ENCODE results near the gene GNAI3. TPM values are rescaled to one million over a fixed set of nuclear protein-coding genes. Genes with fewer than 3 reads are reported as not detected.

GNAI3 gene
- polyA plus RNA-seq, 2 of the 4 experiments (the other 2 are of a cell fraction), result 5.3 to 8.7 TPM

DNA sequence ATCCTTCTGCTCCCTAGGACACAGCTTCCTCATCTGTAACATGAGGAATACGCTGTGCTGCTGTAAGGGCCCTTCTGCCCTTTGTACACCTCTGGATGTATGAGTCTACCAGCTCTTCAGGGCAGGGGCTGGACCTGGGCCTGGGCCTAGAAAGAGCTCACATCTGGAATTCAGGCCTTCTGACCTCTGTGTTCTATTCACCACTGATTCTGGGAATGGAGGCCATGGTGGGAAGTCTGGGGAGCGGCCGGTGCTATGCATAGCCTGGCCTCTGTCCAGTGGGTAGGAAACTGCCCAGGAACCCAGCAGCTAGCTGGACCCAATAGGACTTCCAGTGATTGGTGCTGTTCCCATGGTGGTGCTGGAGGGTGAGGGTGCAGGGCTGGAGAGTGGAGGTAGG is 19.7 kb upstream of the GNAI3 start:
- ChIA-PET CTCF (interaction anchor here (7.8 to 21.4 kb wide), 3 partner anchors 14 to 37 kb away, joined by 143 to 749 read pairs (median 232); partner anchors contain the start of genes AMIGO1, ATXN7L2, CYB561D1 and GPR61), POLR2A (interaction anchor here (1.3 kb wide), 1 partner anchor 35 kb away, joined by 3 read pairs; the partner anchor contains the start of gene CYB561D1)
- no peak for FAIRE-seq

DNA sequence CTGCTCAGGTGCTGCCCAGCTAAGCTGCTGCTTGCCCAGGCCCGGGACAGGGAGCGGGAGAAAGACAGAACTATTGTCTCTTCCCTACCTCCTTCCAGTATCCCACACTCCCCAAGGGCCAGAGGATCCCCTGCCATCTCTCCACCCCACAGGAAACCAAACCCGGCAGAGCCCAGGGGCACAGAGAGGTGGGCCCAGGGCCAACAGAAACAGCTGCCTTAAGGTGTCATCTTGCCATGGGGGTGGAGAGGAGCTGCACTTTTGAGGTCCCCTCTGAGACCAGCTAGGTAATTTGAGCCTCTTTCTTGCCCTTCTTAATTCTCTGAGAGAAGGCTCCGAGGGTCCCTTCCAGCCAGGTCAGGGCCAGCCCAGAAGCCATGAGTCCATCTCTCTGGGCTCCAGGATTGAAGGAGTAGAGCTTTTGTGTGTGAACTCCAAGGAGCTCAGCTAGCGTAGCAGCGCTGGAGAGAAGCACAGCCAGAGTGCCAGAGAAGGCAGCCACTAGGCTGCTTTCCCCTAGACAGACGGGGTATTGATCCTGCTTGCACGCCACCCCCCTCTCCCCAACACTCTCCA is 18.4 kb upstream of the GNAI3 start:
- no peaks in the 10 kb centered on the region for H3K9me3 ChIP-seq
- TF ChIP-seq HES2 (IDR thresholded peaks at IDR 0.05) (no peak), EHF (CRISPR knock-in tag; IDR thresholded peaks at IDR 0.05) (no peak), TP53 (CRISPR knock-in tag; IDR thresholded peaks at IDR 0.05) (no peak), BHLHE40 (IDR thresholded peaks at IDR 0.05; ENCODE audit: low read depth, low read length) (no peak), SREBF2 (IDR thresholded peaks at IDR 0.05) (no peak), BCL3 (IDR thresholded peaks at IDR 0.05) (no peak), FOSB (CRISPR knock-in tag; IDR thresholded peaks at IDR 0.05) (no peak), ZC3H11A (IDR thresholded peaks at IDR 0.05) (no peak), NFE2L2 (conservative IDR thresholded peaks at IDR 0.05; ENCODE audit: low read length) (no peak), MAFK (IDR thresholded peaks at IDR 0.05; ENCODE audit: partially characterized antibody) (no peak), ZSCAN20 (CRISPR knock-in tag; IDR thresholded peaks at IDR 0.05) (no peak), MAZ (IDR thresholded peaks at IDR 0.05; ENCODE audit: borderline replicate concordance, low read depth, low read length) (no peak), GATA3 (IDR thresholded peaks at IDR 0.05; ENCODE audit: borderline replicate concordance) (no peak), CEBPB (IDR thresholded peaks at IDR 0.05) (no peak), RARB (CRISPR knock-in tag; IDR thresholded peaks at IDR 0.05) (no peak)
- TF ChIP-seq, protein P1, sequence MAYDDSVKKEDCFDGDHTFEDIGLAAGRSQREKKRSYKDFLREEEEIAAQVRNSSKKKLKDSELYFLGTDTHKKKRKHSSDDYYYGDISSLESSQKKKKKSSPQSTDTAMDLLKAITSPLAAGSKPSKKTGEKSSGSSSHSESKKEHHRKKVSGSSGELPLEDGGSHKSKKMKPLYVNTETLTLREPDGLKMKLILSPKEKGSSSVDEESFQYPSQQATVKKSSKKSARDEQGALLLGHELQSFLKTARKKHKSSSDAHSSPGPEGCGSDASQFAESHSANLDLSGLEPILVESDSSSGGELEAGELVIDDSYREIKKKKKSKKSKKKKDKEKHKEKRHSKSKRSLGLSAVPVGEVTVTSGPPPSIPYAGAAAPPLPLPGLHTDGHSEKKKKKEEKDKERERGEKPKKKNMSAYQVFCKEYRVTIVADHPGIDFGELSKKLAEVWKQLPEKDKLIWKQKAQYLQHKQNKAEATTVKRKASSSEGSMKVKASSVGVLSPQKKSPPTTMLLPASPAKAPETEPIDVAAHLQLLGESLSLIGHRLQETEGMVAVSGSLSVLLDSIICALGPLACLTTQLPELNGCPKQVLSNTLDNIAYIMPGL (CRISPR knock-in tag; IDR thresholded peaks at IDR 0.05; ENCODE audit: borderline replicate concordance), result no peak
- TF ChIP-seq, protein P2, sequence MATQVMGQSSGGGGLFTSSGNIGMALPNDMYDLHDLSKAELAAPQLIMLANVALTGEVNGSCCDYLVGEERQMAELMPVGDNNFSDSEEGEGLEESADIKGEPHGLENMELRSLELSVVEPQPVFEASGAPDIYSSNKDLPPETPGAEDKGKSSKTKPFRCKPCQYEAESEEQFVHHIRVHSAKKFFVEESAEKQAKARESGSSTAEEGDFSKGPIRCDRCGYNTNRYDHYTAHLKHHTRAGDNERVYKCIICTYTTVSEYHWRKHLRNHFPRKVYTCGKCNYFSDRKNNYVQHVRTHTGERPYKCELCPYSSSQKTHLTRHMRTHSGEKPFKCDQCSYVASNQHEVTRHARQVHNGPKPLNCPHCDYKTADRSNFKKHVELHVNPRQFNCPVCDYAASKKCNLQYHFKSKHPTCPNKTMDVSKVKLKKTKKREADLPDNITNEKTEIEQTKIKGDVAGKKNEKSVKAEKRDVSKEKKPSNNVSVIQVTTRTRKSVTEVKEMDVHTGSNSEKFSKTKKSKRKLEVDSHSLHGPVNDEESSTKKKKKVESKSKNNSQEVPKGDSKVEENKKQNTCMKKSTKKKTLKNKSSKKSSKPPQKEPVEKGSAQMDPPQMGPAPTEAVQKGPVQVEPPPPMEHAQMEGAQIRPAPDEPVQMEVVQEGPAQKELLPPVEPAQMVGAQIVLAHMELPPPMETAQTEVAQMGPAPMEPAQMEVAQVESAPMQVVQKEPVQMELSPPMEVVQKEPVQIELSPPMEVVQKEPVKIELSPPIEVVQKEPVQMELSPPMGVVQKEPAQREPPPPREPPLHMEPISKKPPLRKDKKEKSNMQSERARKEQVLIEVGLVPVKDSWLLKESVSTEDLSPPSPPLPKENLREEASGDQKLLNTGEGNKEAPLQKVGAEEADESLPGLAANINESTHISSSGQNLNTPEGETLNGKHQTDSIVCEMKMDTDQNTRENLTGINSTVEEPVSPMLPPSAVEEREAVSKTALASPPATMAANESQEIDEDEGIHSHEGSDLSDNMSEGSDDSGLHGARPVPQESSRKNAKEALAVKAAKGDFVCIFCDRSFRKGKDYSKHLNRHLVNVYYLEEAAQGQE (IDR thresholded peaks at IDR 0.05), result no peak
- TF ChIP-seq, protein P3, sequence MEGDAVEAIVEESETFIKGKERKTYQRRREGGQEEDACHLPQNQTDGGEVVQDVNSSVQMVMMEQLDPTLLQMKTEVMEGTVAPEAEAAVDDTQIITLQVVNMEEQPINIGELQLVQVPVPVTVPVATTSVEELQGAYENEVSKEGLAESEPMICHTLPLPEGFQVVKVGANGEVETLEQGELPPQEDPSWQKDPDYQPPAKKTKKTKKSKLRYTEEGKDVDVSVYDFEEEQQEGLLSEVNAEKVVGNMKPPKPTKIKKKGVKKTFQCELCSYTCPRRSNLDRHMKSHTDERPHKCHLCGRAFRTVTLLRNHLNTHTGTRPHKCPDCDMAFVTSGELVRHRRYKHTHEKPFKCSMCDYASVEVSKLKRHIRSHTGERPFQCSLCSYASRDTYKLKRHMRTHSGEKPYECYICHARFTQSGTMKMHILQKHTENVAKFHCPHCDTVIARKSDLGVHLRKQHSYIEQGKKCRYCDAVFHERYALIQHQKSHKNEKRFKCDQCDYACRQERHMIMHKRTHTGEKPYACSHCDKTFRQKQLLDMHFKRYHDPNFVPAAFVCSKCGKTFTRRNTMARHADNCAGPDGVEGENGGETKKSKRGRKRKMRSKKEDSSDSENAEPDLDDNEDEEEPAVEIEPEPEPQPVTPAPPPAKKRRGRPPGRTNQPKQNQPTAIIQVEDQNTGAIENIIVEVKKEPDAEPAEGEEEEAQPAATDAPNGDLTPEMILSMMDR (IDR thresholded peaks at IDR 0.05), result no peak
- peaks cover 4% of the 10 kb centered on the region; the same call in 2 of the 3 replicates for H3K4me1 ChIP-seq
- no peak overlapping the region for H3K4me3 ChIP-seq
- no peak overlapping the region for H3K4me2 ChIP-seq
- CTCF ChIA-PET, result interaction anchor here (0.7 to 21.4 kb wide), 5 partner anchors 12 to 1321 kb away, joined by 3 to 749 read pairs (median 143); partner anchors contain the start of genes AMIGO1, ATXN7L2, CYB561D1 and GPR61
- DNase-seq (ENCODE audit: low read depth in 1 of 2, low spot score in 1 of 2) (no peak), FAIRE-seq (no peak), ATAC-seq (no peak)
- POLR2A ChIA-PET, result interaction anchor here (0.9 kb wide), 1 partner anchor 46 kb away, joined by 3 read pairs; the partner anchor contains the start of gene ATXN7L2
- no peak overlapping the region for H3K27ac ChIP-seq
- 66% methylated on average over 8 of the region's 8 CpGs for WGBS (ENCODE audit: missing lambda C conversion rate)

More for the DNA sequence above, 19.7 kb upstream of the GNAI3 start:
- no peak overlapping the region for H3K27ac ChIP-seq
- TF ChIP-seq NPAS2 (CRISPR knock-in tag; IDR thresholded peaks at IDR 0.05; ENCODE audit: borderline replicate concordance), result no peak
- TF ChIP-seq RCOR1 (IDR thresholded peaks at IDR 0.05; ENCODE audit: low read depth, low read length), result no peak
- no peak for TF ChIP-seq JUNB (IDR thresholded peaks at IDR 0.05)
- no peak for TF ChIP-seq EHMT2 (IDR thresholded peaks at IDR 0.05; ENCODE audit: low read depth)
- no peak for TF ChIP-seq BCL3 (IDR thresholded peaks at IDR 0.05)
- TF ChIP-seq BHLHE40 (IDR thresholded peaks at IDR 0.05; ENCODE audit: low read depth, low read length), result no peak
- no peak for TF ChIP-seq TP53 (CRISPR knock-in tag; IDR thresholded peaks at IDR 0.05)
- no peak for TF ChIP-seq HES2 (IDR thresholded peaks at IDR 0.05)
- no peak for TF ChIP-seq RAD21 (conservative IDR thresholded peaks at IDR 0.05 in 1 of 2, IDR thresholded peaks at IDR 0.05 in 1 of 2)
- TF ChIP-seq HOXB13 (CRISPR knock-in tag; IDR thresholded peaks at IDR 0.05; ENCODE audit: low read depth), result no peak
- TF ChIP-seq SREBF2 (IDR thresholded peaks at IDR 0.05), result no peak
- no peak for DNase-seq (ENCODE audit: low read depth in 1 of 2, low spot score in 1 of 2)
- peaks cover 4% of the 10 kb centered on the region; the same call in 2 of the 3 replicates for H3K4me1 ChIP-seq
- H3K4me2 ChIP-seq, result no peak overlapping the region
- no peak overlapping the region for H3K4me3 ChIP-seq
- ATAC-seq, result no peak
- H3K9me3 ChIP-seq, result peaks cover 2% of the 10 kb centered on the region; the same call in 1 of the 3 replicates
- WGBS (ENCODE audit: missing lambda C conversion rate), result 89% methylated on average over 3 of the region's 3 CpGs

Measured in A549 (cell line).